Common myeloid progenitor, CD34-positive (primary cell): Measurements from ENCODE around the gene PITPNM3.

Experiments used
- CTCF ChIA-PET: fragments of 350-600 bp; sonication (Branson Sonifier 250); formaldehyde crosslinking; loops from one replicate; lab custom pipeline; 2021; ENCODE audit warnings: antibody characterized with exemption; lab: Charles Lee
- POLR2A ChIA-PET: fragments of 350-600 bp; sonication (Branson Sonifier 250); formaldehyde crosslinking; loops from one replicate; lab custom pipeline; 2021; ENCODE audit warnings: antibody characterized with exemption; lab: Charles Lee
- DNase-seq, 3 donors: peaks; one replicate each; pipeline versions ENCODE4 v3.0.0 to v3.0.0-alpha.2; 2013
- H3K27ac ChIP-seq, 2 experiments: 1 replicate in 1 of 2; 2 replicates in 1 of 2; pipeline ENCODE4 v1.7.0; 2013; ENCODE audit warnings: inconsistent platforms in 2 of 2, low read length in 2 of 2, mild to moderate bottlenecking in 2 of 2, low read depth in 1 of 2, moderate library complexity in 1 of 2; ENCODE audit not compliant: severe bottlenecking in 2 of 2, insufficient read depth in 1 of 2, poor library complexity in 1 of 2
- H3K27me3 ChIP-seq, 5 experiments: replicated peaks in 2 of 5; 1 replicate in 3 of 5; 2 replicates in 2 of 5; pipeline versions ENCODE4 v1.6.1 to v1.7.0; 2013; ENCODE audit warnings: low read length in 4 of 5, mild to moderate bottlenecking in 2 of 5, moderate library complexity in 2 of 5, inconsistent platforms in 1 of 5; ENCODE audit not compliant: insufficient read depth in 5 of 5, control insufficient read depth in 4 of 5
- H3K36me3 ChIP-seq, 4 experiments: 1 replicate in 2 of 4; 2 replicates in 2 of 4; pipeline versions ENCODE4 v1.6.1 to v1.7.0; 2013; ENCODE audit warnings: low read length in 3 of 4, control low read depth in 1 of 4, mild to moderate bottlenecking in 1 of 4; ENCODE audit not compliant: control insufficient read depth in 4 of 4, insufficient read depth in 4 of 4
- H3K4me1 ChIP-seq, 4 experiments: 1 replicate in 3 of 4; 2 replicates in 1 of 4; pipeline versions ENCODE4 v1.6.1 to v1.7.1; 2013; ENCODE audit warnings: low read length in 3 of 4, mild to moderate bottlenecking in 3 of 4, control low read depth in 1 of 4, inconsistent platforms in 1 of 4, moderate library complexity in 1 of 4; ENCODE audit not compliant: control insufficient read depth in 4 of 4, insufficient read depth in 4 of 4; ENCODE audit errors: control extremely low read depth in 1 of 4
- H3K4me3 ChIP-seq, 7 experiments: 1 replicate in 4 of 7; 2 replicates in 3 of 7; pipeline versions ENCODE4 v1.5.1 to v1.7.0; 2013; ENCODE audit warnings: mild to moderate bottlenecking in 7 of 7, low read length in 6 of 7, moderate library complexity in 6 of 7, inconsistent platforms in 2 of 7, low read depth in 2 of 7, control low read depth in 1 of 7; ENCODE audit not compliant: insufficient read depth in 4 of 7, control insufficient read depth in 1 of 7; ENCODE audit errors: extremely low read depth in 1 of 7
- H3K9me3 ChIP-seq, 5 experiments: 1 replicate in 4 of 5; 2 replicates in 1 of 5; pipeline versions ENCODE4 v1.6.1 to v1.7.1; 2013; ENCODE audit warnings: low read length in 4 of 5, mild to moderate bottlenecking in 2 of 5, inconsistent platforms in 1 of 5, low read depth in 1 of 5, moderate library complexity in 1 of 5; ENCODE audit not compliant: control insufficient read depth in 4 of 5, insufficient read depth in 2 of 5; ENCODE audit errors: control extremely low read depth in 1 of 5
- WGBS: methylation state at CpG from one replicate; pipeline ENCODE4 v1.1.5; 2013; ENCODE audit not compliant: insufficient coverage; 5-methylcytosine and 5-hydroxymethylcytosine counted together

Gene PITPNM3

DNA sequence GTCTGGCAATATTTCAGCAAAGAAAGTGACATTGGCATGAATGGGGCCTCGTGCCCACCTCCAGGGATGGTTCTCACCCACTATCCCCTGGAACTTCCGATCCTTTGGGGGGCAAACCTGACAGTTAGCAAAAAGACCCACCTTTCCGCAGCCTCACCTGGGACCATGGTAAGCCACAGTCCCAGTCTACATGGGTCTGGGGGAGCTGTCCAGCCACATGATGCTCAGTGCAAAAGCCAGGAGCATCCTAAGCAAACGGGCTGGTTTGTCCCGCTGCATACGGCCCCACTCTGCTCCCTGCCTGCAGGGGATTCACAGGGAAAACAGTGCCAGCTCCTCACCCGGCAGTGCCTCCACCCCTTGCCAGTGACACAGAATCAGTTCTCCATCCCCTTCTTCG, 140.7 kb downstream of the PITPNM3 start:
- 97% methylated on average over 5 of the region's 8 CpGs for WGBS
- Histone ChIP-seq H3K27me3 (peaks cover 0 to 8% (median 0%) of the 10 kb centered on the region in 5 experiments), H3K36me3 (no peaks in the 10 kb centered on the region), H3K9me3 (no peaks in the 10 kb centered on the region), H3K27ac (no peak overlapping the region), H3K4me1 (no peaks in the 10 kb centered on the region), H3K4me3 (no peak overlapping the region)
- POLR2A ChIA-PET, result no interaction called here
- CTCF ChIA-PET, result interaction anchor here (1.1 to 1.5 kb wide), 2 partner anchors 9 to 820 kb away, joined by 3 read pairs; no protein-coding TSS in a partner anchor
- DNase-seq, result no peak

- CTCF ChIA-PET, result interaction anchor here (0.6 to 1.8 kb wide), 3 partner anchors 12 to 829 kb away, joined by 3 to 8 read pairs (median 3); partner anchors contain the start of genes AIPL1 and NLRP1
These were observed 143.3 kb downstream of the PITPNM3 start for GRCh38 chr17:6413065-6413464.

GRCh38 chr17:6408735-6409134, 147.6 kb downstream of the PITPNM3 start:
- H3K36me3 ChIP-seq, result no peaks in the 10 kb centered on the region
- H3K27me3 ChIP-seq, result peaks cover 0 to 11% (median 4%) of the 10 kb centered on the region in 5 experiments
- 80% methylated on average over 10 of the region's 10 CpGs for WGBS
- H3K4me3 ChIP-seq, result no peak overlapping the region
- POLR2A ChIA-PET, result no interaction called here
- H3K4me1 ChIP-seq, result no peaks in the 10 kb centered on the region
- DNase-seq, result no peak
- no peaks in the 10 kb centered on the region for H3K9me3 ChIP-seq
- H3K27ac ChIP-seq, result no peak overlapping the region
- CTCF ChIA-PET, result no interaction called here

More at GRCh38 chr17:6413065-6413464, 143.3 kb downstream of the PITPNM3 start:
- peak; percentile 30 to 54 (median 52) for DNase-seq
- Histone ChIP-seq H3K4me1 (no peaks in the 10 kb centered on the region), H3K27me3 (no peaks in the 10 kb centered on the region), H3K27ac (no peak overlapping the region), H3K4me3 (no peak overlapping the region), H3K36me3 (no peaks in the 10 kb centered on the region), H3K9me3 (no peaks in the 10 kb centered on the region)
- WGBS, result 100% methylated on average over 1 of the region's 1 CpG
- POLR2A ChIA-PET, result no interaction called here

DNA sequence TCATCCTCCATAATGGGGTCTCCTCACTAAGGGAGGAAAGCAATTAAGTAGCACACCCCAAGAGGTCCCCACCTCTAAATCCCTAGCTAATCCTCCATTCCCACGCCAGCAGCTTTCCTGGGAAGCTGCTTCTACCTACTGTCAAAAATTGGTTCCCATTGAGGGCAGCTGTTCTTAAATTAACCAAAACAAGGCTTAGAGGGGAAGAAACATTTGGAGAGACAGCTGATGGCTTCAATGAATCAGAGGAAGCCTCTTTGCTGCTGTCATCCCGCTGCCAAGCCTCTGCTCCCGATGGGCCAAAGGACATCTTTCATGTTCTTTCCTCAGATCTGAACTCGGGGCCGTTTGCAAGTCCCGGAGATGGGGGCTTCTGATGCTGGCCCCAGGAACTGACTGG, 148.1 kb downstream of the PITPNM3 start:
- 89% methylated on average over 6 of the region's 6 CpGs for WGBS
- DNase-seq, result no peak

DNA sequence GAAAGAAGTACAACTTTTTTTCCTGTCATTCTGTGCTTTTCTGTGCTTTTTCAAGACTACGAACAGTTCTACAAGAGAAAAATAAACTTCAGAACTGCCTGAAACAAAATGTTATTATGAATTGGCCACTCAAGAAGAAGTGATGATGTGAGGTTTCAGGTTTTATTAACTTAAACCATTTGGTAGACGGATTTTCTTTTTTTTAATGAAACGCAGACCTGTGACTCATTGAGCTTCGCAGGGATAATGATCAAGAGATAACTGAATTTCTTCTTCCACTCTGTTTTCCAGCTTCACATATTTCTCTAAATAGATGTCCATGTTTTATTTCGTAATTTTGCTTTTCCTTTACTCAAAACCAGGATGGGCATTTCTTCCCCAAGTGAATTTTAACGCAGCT, 154.1 kb downstream of the PITPNM3 start:
- Histone ChIP-seq H3K27me3 (peaks cover 0 to 26% (median 14%) of the 10 kb centered on the region in 5 experiments), H3K36me3 (no peaks in the 10 kb centered on the region), H3K4me1 (no peaks in the 10 kb centered on the region), H3K27ac (no peak overlapping the region), H3K9me3 (peaks cover 0 to 8% (median 3%) of the 10 kb centered on the region in 5 experiments), H3K4me3 (no peak overlapping the region)
- ChIA-PET POLR2A (no interaction called here), CTCF (no interaction called here)
- no peak for DNase-seq
- 96% methylated on average over 3 of the region's 6 CpGs for WGBS

More for the DNA sequence above, 148.1 kb downstream of the PITPNM3 start:
- Histone ChIP-seq H3K36me3 (no peaks in the 10 kb centered on the region), H3K4me3 (no peak overlapping the region), H3K4me1 (no peaks in the 10 kb centered on the region), H3K27me3 (peaks cover 0 to 15% (median 6%) of the 10 kb centered on the region in 5 experiments), H3K9me3 (no peaks in the 10 kb centered on the region), H3K27ac (no peak overlapping the region)
- POLR2A ChIA-PET, result no interaction called here
- CTCF ChIA-PET, result no interaction called here
